Liver (tissue), 3 donors: ENCODE data around the gene TERB1.

Experiments used
- EGR1 ChIP-seq, 2 donors: IDR thresholded peaks; 2 replicates each; pipeline ENCODE4 v1.6.1; 2016 to 2018; ENCODE audit warnings: antibody characterized with exemption in 2 of 2, low read depth in 2 of 2
- FOXA2 ChIP-seq: IDR thresholded peaks from 2 replicates; pipeline ENCODE4 v1.6.1; 2016; ENCODE audit warnings: antibody characterized with exemption
- GABPA ChIP-seq, 2 donors: IDR thresholded peaks in 1 of 2; conservative IDR thresholded peaks in 1 of 2; 2 replicates each; pipeline ENCODE4 v1.6.1; 2016; ENCODE audit warnings: antibody characterized with exemption in 2 of 2, mild to moderate bottlenecking in 1 of 2, moderate library complexity in 1 of 2
- HNF4G ChIP-seq: IDR thresholded peaks from 2 replicates; pipeline ENCODE4 v1.6.1; 2016; ENCODE audit warnings: antibody characterized with exemption
- JUND ChIP-seq, 2 donors: IDR thresholded peaks; 2 replicates each; pipeline ENCODE4 v1.6.1; 2016; ENCODE audit warnings: antibody characterized with exemption in 2 of 2
- RAD21 ChIP-seq, 2 donors: IDR thresholded peaks; 2 replicates each; pipeline ENCODE4 v1.6.1; 2016; ENCODE audit warnings: antibody characterized with exemption in 2 of 2, mild to moderate bottlenecking in 2 of 2
- TAF1 ChIP-seq: conservative IDR thresholded peaks from 2 replicates; pipeline ENCODE4 v1.6.1; 2016; ENCODE audit warnings: antibody characterized with exemption, mild to moderate bottlenecking
- YY1 ChIP-seq: IDR thresholded peaks from 2 replicates; pipeline ENCODE4 v1.6.1; 2016; ENCODE audit warnings: antibody characterized with exemption, mild to moderate bottlenecking
- TF ChIP-seq, protein P1 (sequence below): IDR thresholded peaks from 2 replicates; pipeline ENCODE4 v1.6.1; 2016; ENCODE audit warnings: antibody characterized with exemption
- TF ChIP-seq, protein P2 (sequence below): fragments of 150-350 bp; IDR thresholded peaks from 2 replicates; pipeline ENCODE4 v1.5.1; 2017; ENCODE audit warnings: improper control_type of control experiment, low read depth, low read length; ENCODE audit not compliant: missing input control
- TF ChIP-seq, protein P3 (sequence below): IDR thresholded peaks from 2 replicates; pipeline ENCODE4 v1.6.1; 2016; ENCODE audit warnings: antibody characterized with exemption, mild to moderate bottlenecking
- TF ChIP-seq, protein P4 (sequence below): IDR thresholded peaks from 2 replicates; pipeline ENCODE4 v1.6.1; 2016; ENCODE audit warnings: antibody characterized with exemption
- TF ChIP-seq, protein P5 (sequence below): IDR thresholded peaks from 2 replicates; pipeline ENCODE4 v1.6.1; 2016; ENCODE audit warnings: antibody characterized with exemption
- donor health status: healthy.
- donor health status: healthy.

DNA sequence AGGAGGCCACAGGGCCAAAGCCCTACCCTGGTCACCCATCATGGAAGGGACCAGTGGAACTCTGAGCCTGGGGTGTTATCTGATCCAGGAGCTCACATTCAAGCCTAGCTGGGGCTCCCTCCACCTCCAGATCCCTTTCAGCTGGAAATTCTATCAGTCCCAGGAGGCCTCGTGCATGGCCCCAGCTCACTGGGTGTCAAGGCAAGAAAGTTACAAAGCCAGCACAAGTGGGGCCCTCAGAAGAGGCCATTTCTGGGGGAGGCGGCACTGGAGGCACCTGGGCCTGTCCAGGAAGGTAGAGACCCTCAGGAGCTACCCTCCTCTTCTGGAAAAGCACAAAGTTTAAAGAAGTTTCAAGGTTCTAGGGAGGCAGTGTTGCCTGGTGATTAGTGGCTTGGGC, 47.6 kb upstream of the TERB1 start:
- TF ChIP-seq, protein P1, sequence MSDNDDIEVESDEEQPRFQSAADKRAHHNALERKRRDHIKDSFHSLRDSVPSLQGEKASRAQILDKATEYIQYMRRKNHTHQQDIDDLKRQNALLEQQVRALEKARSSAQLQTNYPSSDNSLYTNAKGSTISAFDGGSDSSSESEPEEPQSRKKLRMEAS, result no peak
- TF ChIP-seq JUND (IDR thresholded peaks at IDR 0.05) (no peak), GABPA (IDR thresholded peaks at IDR 0.05 in 1 of 2, conservative IDR thresholded peaks at IDR 0.05 in 1 of 2) (no peak), HNF4G (no peak), RAD21 (IDR thresholded peaks at IDR 0.05) (no peak), TAF1 (no peak), FOXA2 (no peak), YY1 (no peak), EGR1 (IDR thresholded peaks at IDR 0.05; ENCODE audit: low read depth in 2 of 2) (no peak)
- TF ChIP-seq, protein P2, sequence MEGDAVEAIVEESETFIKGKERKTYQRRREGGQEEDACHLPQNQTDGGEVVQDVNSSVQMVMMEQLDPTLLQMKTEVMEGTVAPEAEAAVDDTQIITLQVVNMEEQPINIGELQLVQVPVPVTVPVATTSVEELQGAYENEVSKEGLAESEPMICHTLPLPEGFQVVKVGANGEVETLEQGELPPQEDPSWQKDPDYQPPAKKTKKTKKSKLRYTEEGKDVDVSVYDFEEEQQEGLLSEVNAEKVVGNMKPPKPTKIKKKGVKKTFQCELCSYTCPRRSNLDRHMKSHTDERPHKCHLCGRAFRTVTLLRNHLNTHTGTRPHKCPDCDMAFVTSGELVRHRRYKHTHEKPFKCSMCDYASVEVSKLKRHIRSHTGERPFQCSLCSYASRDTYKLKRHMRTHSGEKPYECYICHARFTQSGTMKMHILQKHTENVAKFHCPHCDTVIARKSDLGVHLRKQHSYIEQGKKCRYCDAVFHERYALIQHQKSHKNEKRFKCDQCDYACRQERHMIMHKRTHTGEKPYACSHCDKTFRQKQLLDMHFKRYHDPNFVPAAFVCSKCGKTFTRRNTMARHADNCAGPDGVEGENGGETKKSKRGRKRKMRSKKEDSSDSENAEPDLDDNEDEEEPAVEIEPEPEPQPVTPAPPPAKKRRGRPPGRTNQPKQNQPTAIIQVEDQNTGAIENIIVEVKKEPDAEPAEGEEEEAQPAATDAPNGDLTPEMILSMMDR, result no peak
- TF ChIP-seq, protein P3, sequence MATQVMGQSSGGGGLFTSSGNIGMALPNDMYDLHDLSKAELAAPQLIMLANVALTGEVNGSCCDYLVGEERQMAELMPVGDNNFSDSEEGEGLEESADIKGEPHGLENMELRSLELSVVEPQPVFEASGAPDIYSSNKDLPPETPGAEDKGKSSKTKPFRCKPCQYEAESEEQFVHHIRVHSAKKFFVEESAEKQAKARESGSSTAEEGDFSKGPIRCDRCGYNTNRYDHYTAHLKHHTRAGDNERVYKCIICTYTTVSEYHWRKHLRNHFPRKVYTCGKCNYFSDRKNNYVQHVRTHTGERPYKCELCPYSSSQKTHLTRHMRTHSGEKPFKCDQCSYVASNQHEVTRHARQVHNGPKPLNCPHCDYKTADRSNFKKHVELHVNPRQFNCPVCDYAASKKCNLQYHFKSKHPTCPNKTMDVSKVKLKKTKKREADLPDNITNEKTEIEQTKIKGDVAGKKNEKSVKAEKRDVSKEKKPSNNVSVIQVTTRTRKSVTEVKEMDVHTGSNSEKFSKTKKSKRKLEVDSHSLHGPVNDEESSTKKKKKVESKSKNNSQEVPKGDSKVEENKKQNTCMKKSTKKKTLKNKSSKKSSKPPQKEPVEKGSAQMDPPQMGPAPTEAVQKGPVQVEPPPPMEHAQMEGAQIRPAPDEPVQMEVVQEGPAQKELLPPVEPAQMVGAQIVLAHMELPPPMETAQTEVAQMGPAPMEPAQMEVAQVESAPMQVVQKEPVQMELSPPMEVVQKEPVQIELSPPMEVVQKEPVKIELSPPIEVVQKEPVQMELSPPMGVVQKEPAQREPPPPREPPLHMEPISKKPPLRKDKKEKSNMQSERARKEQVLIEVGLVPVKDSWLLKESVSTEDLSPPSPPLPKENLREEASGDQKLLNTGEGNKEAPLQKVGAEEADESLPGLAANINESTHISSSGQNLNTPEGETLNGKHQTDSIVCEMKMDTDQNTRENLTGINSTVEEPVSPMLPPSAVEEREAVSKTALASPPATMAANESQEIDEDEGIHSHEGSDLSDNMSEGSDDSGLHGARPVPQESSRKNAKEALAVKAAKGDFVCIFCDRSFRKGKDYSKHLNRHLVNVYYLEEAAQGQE, result no peak
- TF ChIP-seq, protein P4, sequence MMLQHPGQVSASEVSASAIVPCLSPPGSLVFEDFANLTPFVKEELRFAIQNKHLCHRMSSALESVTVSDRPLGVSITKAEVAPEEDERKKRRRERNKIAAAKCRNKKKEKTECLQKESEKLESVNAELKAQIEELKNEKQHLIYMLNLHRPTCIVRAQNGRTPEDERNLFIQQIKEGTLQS, result no peak
- TF ChIP-seq, protein P5, sequence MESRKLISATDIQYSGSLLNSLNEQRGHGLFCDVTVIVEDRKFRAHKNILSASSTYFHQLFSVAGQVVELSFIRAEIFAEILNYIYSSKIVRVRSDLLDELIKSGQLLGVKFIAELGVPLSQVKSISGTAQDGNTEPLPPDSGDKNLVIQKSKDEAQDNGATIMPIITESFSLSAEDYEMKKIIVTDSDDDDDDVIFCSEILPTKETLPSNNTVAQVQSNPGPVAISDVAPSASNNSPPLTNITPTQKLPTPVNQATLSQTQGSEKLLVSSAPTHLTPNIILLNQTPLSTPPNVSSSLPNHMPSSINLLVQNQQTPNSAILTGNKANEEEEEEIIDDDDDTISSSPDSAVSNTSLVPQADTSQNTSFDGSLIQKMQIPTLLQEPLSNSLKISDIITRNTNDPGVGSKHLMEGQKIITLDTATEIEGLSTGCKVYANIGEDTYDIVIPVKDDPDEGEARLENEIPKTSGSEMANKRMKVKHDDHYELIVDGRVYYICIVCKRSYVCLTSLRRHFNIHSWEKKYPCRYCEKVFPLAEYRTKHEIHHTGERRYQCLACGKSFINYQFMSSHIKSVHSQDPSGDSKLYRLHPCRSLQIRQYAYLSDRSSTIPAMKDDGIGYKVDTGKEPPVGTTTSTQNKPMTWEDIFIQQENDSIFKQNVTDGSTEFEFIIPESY, result no peak
